NCI-H146 (cell line): ENCODE measurements around the gene NUTM1.
"Not testable (repeated sequence)": the region's sequence is repeated elsewhere in the genome, so short reads cannot be mapped to it uniquely, and the experiment has no call there.

Source experiments
- DNase-seq: peaks from one replicate; lab custom pipeline; 2025; lab: John Stamatoyannopoulos, UW

NUTM1 gene

DNA sequence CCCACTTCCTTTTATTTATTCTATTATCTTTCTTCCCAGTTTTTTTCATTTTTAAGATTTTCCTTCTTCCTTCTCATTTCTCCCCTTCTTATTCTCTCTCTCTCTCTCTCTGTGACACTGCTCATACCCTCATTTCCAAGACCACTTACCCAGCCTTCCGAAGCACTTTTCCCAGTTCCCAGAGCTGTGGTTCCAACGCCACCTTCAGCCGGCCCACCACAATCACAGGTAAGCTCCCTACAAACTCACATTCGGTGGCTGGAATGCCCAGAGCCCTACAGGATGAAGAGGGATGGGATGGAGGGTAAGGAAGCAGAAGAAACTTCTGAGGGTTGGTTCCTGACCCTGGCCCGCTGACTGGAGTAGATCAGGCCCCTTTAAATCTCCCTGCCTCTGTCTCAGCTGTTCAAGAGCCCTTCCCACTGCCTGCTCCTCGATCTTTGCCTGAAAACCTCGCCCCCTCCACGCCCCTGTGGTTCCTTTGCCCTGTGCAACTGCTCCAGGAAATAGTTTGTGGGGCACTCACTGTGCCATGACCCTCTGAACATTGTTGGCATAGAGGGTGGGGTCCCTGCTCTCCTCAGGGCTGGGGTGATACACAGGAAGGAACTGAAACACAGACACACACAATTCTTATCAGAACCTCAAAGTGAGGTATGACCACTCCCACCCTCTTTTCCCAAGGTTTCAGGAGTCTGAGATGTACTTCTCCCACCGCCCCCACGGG, 19.1 kb downstream of the NUTM1 start:
- no peak for DNase-seq

DNA sequence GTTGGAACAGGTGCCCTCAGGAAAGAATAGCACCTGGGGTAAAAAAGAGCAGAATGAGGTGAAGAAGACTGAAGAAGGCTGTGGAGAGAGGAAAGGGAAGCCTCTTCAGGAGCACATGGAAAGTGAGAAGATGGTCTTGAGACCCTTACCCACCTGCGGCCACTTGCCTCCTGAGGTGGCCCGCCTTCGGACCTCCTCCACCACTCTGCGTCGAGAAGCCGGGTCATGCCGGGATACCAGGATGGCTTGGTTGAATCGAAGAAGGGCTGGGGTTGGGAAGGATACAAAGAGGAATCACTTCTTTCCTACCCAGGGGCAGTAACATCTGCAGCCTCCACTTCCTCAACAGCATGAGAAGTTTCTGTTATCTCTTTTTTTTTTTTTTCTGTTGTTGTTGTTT, 20.9 kb downstream of the NUTM1 start:
- no peak for DNase-seq

DNA sequence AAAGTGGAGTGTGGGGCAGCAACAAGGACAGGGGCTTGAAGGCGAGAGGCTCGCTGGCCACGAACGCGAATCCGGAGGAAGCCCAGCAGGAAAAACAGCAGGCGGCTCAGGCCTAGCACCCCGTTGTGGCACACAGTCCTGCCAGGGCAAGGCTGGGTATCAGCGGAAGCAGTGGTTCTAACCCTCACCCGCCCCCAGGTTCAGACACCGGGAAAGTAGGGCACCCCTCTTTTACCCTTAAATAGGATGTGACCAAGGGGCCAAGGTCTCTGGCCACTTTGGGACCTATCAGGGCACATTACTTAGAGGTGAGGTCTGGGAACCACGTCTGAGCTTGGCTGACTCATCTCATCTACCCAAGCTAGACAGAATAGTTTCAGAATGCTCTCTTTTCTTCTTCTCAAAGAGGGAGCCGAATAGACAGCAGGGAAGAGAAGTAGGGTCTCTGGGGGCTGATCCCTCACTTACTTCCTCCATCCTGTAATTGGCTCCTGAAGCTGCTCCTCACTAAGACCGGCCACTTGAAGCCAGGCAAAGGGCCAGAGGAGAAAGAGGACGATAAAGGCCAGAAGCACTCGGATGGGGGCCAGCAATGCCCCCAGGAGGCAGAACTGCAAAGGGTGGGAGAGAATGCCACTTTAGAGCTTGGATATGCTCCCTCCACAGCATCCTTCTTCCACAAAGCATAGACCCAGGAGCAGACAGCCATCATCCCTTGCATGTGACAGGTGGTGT, 22.1 kb downstream of the NUTM1 start:
- DNase-seq, result no peak

DNA sequence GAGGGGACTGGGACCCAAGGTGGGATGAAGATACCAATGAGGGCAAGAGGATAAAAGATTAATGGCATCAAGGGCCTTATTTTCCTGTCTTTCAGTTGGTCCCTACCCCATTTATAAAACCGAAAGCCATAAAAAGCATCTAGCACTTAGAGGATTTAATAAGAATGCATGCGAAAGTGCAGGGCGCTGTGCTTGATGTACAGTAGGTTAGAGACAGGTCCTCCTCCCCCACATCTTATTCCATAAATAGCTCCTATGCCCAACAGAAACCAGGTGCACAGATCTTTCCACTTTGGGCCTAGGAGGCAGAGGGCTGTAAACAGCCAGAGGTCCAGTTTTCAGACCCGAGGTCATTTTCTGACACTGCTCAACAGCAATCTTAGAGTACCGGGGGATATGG, 22.7 kb downstream of the NUTM1 start:
- no peak for DNase-seq

DNA sequence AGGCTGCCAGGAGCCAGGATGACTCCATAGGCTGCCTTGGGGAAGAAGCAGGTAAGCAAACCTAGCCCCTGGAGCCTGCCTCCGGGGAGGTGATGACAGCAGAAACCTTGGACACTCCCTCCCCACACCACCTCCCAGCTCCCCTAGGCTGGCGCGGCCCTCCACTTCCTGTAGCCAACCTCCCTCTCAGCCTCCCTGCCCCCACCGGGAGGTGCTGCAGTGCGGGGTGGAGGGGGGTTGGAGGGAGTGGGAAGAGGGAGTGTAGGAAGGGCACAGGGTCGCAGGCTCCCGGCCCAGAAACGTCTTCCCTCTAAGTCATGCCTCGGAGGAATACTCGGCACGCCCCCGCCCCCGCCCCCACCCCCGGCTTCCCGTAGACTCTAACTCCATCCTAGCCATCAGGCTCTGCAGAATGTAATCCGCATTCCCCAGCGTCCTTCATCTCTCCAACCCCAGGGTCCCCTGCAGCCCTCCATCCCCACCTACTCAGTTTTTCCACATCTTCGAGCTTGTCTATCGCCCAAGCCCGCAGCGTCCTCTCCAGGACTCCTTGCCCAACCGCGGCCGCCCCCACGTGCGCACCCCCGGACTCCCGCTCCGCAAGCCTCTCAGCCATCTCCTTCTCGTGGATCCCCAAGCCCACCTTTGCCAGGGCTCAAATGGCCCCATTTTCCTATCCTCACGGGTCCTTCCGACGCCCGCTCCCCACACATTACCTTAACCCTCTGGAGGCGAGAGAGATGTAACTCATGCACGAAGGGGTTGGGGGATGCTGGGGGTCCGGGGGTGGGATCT, 23.4 kb downstream of the NUTM1 start:
- DNase-seq, result peak; percentile 76

DNA sequence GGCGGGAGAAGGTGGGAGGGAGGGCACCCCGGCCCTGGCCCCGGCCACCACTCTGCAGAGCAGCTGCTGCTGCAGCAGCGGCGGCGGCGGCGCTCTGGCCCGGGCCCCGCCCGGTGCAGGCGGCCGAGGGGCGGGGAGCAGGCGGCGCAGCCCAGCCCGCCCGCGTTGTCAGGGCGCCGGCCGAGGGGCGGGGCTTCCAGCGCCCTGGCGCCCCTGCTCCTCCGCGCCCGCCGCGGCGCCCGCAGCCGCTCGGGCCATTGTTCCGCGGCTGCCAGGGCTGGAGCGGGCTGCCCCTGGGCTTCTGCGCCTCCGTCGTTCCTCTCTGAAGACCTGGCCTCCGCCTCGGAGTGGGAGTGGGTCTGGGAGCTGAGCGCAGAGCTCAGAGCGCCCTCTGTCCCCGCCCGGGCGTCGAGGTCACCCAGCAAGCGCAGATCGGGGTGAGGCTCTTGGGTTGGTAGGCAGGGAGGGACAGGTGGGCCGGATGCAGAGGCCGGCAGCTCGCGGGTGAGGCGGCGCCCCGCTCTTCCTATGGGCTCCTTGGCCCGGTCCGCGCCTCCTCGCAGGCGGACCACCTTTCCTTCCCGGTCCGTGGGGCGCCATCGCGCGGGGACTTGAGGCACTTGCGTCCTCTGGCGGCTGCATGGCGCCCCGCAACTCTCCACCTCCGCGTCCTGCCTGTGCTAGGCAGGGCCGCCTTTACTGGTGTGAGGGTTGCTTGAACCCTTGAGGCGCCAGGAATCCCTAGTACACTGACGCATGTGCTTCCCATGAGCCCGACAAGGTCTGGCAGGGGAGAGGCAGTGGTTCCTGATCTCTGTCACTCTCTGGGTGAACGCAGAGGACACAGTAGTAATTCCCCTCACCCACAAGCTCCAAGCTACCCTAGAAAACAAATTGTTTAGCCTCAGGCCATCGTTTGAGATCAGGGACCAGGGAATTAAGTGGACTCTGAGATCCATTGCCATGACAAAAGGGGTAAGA, 24.3 kb downstream of the NUTM1 start, which contains the start of gene LPCAT4:
Gene LPCAT4, minus strand, starts transcription at position 96 of the 981 bp plus-strand sequence. CDS start 96 bp downstream, outside the sequence.
- DNase-seq, result peak; percentile 86

DNA sequence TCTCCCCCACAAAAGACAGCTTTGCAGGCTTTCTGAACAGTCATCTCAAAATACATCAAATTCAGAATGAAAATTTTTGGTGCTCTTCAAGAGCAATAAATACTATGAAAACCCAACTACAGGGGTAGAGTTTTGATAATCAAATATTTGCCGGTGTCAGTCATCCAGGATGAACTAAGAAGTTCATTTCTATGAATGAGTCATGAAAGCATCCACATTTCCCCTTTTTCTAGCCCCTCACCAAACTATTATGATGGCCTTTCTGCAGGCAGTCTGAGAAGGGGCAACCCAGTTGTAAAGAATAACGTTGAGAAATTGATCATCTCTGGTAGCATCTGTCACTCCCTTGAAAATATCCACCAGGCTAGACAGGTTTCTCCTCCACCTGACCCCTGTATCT, 27.0 kb downstream of the NUTM1 start:
- DNase-seq, result no peak

DNA sequence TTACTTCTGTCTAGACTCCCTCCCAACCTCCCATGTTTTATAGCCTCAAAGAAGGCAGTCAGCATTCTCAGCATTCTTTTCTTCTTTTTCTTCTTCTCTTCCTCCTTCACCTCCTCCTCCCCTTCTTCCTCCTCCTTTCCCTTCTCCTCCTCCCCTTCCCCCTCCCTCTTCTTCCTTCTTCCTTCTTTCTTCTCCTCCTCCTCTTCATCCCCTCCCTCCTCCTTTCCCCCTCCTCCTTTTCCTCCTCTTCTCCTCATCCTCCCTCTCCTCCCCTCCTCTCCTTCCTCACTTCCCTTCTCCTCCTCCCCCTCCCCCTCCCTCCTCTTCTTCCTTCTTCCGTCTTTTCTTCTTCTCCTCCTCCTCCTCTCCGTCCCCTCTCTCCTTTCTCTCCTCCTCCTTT, 27.5 kb downstream of the NUTM1 start:
- DNase-seq, result no peak

DNA sequence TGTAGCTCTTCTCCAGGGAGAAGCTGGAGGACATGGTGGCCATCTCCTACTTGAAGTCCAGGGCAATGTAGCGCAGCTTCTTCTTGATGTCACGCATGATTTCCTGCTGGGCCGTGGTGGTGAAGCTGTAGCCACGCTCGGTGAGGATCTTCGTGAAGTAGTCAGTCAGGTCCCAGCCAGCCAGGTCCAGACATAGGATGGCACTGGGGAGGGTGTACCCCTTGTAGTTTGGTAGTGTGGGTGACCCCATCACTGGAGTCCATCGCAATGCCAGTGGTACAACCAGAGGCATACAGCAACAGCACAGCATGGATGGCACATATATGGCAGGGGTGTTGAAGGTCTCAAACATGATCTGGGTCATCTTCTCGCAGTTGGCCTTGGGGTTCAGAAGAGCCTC, 30.8 kb downstream of the NUTM1 start:
- no peak for DNase-seq

DNA sequence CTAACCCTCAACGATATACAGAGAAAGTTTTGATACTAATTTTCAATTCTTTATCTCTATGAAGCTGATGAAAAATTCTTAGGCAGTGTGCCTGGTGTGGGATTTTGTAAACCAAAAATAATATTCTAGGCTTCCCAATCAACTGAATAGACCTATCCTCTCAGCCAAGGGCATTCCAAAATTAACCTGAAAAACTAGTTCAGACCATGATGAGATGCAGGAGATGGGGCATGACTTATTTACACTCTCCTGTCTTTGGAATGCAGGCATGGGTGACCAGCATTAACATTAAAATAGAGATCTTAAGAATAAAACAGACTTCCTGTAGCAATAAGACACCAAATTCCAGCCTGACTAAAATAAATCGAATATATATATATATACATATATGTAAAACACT, 31.7 kb downstream of the NUTM1 start:
- DNase-seq, result no peak

DNA sequence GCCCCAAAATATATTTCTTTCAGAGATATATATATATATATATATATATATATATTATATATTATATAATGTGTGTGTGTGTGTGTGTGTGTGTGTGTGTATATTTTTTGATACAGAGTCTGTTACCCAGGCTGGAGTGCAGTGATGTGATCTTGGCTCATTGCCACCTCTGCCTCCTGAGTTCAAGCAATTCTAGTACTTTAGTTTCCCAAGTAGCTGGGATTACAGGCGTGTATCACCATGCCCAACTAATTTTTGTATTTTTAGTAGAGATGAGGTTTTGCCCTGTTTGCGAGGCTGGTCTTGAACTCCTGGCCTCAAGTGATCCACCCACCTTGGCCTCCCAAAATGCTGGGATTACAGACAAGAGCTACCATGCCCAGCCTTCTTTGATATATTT, 32.4 kb downstream of the NUTM1 start:
- not testable (repeated sequence) for DNase-seq

DNA sequence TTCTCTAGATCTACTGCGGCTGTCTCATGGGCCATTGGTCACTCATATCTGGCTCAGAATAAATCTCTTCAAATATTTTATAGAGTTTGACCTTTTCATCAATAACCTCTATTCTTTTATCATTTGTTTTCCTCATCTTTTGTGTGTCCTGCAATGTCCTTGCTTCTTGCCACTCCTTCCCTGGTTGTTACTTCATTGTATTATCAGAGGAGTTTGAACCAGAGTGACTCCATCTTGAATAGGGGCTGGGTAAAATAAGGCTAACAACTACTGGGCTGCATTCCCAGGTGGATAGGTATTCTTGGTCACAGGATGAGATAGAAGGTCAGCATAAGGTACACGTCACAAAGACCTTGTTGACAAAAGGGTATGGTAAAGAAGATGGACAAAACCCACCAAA, 33.7 kb downstream of the NUTM1 start:
- no peak for DNase-seq

DNA sequence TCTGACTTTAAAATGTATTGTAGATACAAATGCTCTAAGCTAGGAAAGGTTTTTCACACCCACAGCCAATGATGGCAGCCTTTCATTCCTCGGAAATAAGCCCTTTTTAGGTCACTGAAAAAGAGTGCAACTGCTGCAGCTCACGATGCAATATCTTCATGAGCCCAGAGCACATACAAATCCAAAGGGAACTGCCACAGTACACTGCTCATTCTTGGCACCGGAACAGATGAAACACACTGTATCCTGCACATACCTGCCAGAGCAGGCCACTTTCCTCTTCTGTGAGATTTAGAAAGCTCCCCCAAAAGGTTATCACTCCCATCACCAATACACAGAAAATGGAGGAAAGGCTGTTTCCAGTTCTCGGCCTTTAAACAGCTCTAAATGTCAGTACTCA, 37.4 kb downstream of the NUTM1 start:
- DNase-seq, result not testable (repeated sequence)

DNA sequence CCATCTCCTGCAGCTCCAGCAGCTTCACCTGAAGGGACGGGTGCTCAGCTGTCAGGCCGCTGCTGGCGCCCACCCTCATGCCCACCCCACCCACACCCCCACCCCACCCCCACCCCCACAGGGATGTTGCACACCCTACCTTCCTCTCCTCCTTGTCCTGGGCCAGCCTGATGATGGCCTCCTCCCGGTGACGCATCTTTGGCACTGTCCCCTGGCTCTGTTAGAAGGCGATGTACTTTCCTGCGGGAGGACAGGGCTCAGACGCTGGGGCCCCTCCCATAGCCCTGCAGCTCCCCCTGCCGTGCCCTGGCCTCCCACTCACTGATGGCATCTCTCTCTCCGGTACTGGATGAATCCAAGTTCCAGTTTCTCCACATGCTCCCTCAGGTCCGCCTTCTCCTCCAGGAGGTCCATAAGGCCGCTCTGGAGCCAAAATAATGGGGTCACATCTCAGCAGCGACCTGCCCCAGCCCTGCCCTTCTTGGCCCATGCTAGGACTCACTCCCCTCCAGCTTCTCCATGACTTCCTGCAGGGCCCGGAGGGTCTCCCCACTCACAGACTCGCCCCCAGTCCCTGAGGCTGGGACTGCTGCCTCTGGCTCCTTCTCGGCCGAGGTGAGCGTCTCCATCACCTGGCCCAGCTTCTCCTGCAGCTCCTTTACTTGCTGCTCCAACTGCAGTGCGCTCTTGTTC, 38.9 kb downstream of the NUTM1 start:
- not testable (repeated sequence) for DNase-seq

DNA sequence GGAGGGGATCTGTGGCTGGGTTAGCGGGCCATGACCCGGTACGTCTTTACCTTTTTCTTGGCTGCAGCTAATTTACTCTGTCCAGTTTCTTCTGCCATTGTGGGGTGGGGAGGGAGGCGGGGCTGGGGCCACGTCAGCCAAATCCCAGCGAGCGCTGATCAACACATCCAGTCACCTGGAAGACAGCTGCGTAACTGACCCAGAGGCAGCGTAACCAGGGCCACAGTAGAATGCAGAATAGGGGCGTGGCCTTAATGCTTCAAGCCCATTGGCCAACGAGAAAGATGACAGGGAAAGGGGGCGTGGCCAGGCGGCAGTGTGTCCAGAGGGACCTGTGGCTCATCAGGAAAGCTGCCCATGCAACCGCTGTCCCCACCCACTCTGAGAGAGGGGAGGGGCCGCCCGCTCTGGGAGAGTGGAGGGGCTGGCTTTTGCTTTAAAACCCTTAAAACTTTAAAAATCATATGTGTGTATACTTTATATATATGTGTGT, 46.5 kb downstream of the NUTM1 start:
- DNase-seq, result not testable (repeated sequence)

DNA sequence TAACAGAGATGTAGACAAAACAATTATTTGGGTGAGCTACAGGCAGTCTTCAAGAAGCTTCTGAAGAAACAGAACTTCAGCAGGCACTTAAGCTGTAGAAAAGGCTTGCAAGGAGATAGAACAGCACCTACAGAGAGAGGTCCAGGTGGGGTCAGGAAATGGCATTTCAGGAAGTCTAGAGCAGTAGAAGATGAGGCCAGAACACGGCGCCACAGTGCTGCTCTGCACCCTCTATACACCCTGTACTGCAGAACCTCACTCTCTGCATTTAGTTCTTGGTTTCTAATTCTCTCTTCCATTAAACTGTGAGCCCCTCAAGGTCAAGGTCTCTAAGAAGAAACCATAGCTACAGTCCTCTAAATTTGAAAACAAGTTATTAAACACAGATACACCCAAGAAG, 49.9 kb downstream of the NUTM1 start:
- not testable (repeated sequence) for DNase-seq

DNA sequence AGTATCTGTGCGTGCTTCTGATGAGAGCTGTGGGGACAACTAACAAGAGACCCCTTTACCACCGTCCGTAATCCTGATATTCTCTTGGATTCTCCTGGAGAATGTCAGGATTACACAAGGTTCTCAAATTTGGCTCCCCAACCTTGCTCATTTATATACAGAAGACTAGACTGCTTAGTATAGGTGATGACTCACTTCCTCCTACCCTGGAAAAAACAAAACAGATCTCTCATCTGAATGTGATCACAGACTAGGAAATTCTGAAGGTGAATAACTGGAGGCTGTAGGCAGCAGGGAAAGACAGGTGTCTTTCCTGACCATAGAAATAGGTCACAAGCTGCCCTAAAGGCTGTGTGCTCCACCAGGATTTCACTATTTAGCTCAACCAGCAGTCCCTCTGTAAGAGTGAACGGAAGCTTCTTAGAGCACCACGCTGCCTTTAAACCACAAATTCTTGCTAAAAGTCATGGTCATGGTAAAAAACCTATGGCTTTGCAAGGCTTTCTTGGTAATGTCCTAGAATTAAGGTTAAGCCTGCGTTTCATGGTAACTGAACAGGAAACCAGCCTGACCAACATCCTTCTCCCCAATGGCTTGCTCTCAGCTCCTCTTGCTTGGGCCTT, 54.6 kb downstream of the NUTM1 start:
- DNase-seq, result not testable (repeated sequence)

DNA sequence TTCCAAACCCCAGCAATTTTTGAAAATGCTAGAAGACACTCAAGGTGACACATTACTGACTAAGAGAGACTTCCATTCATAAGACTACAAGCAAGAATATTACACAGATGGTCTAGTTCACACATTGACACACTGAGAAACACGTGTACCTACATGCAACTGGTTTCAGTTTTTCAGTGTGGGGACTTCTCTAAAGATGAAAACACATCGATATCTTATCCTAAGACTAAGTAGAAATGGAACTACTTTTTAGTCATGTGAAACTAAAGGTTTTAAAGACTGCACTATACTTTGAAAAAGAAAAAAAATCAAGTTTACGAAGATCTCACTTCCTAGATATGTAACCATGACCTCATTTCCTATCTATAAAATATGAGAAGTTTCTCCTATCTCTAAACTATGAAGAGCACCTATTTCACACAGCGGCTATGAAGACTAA, 60.1 kb downstream of the NUTM1 start:
- DNase-seq, result not testable (repeated sequence)

DNA sequence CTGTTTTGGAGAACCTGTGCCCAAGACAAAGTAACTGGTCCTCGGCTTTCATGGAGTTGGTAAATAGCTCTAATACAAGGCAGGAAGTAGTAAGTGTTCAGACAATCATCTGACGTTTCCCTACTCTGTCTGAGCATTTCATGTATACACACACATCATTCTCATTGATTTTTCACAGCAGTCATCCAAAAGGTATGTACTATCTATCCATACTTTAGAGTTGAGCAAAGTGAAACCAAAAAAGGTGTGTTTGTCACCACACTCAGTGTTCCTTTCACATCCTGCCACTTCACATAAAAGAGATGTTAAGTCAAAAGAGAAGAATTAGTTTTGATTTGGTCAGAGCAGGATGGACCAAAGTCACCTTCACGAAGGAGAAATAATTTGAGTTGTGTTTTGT, 60.8 kb downstream of the NUTM1 start:
- DNase-seq, result not testable (repeated sequence)
